ENCODE results near the gene OFD1.

- TF ChIP-seq POLR2A (IDR thresholded peaks at IDR 0.05) (no peak), CTCF (IDR thresholded peaks at IDR 0.05) (no peak)
Observed at GRCh38 chrX:13775837-13776236, 41.3 kb downstream of the OFD1 start.

Data from heart left ventricle (tissue), 13 donors.